ENCODE data around the gene ZFPM1.

Gene ZFPM1

DNA sequence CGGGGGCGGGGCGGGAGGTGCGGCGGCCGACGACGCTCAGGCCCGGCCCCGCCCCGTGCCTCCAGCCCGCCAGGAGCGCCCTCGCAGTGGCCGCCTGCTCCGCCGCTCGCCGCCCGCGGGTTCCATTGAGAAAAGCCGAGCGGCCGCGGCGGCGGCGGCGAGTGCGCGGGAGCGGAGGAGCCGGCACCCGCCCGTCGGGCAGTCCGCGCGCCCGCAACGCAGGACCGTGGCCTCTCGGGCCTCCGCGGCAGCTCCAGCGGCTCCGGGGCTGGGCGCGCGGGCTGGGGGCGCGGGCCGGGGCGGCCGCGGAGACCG is at the start of gene ZFPM1:
Gene ZFPM1 (plus strand): TSS at position 64 of the 315 bp plus-strand sequence. CDS start 359 bp downstream, outside the sequence.
- TF ChIP-seq RARB (CRISPR knock-in tag; IDR thresholded peaks at IDR 0.05) (no peak), OSR1 (CRISPR knock-in tag; IDR thresholded peaks at IDR 0.05) (no peak), ZFP30 (CRISPR knock-in tag; IDR thresholded peaks at IDR 0.05) (no peak), ZNF8 (CRISPR knock-in tag; IDR thresholded peaks at IDR 0.05) (no peak), GLIS3 (CRISPR knock-in tag; IDR thresholded peaks at IDR 0.05) (no peak), ARNTL (CRISPR knock-in tag; IDR thresholded peaks at IDR 0.05; ENCODE audit: borderline replicate concordance, low read depth) (no peak), ZC3H10 (CRISPR knock-in tag; IDR thresholded peaks at IDR 0.05) (no peak), ZNF70 (CRISPR knock-in tag; IDR thresholded peaks at IDR 0.05) (no peak), SNAI2 (CRISPR knock-in tag; IDR thresholded peaks at IDR 0.05) (no peak), ESRRG (CRISPR knock-in tag; IDR thresholded peaks at IDR 0.05) (no peak)
- TF ChIP-seq, protein P1, sequence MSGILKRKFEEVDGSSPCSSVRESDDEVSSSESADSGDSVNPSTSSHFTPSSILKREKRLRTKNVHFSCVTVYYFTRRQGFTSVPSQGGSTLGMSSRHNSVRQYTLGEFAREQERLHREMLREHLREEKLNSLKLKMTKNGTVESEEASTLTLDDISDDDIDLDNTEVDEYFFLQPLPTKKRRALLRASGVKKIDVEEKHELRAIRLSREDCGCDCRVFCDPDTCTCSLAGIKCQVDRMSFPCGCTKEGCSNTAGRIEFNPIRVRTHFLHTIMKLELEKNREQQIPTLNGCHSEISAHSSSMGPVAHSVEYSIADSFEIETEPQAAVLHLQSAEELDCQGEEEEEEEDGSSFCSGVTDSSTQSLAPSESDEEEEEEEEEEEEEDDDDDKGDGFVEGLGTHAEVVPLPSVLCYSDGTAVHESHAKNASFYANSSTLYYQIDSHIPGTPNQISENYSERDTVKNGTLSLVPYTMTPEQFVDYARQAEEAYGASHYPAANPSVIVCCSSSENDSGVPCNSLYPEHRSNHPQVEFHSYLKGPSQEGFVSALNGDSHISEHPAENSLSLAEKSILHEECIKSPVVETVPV (CRISPR knock-in tag; IDR thresholded peaks at IDR 0.05) = no peak
- no peak for ATAC-seq

DNA sequence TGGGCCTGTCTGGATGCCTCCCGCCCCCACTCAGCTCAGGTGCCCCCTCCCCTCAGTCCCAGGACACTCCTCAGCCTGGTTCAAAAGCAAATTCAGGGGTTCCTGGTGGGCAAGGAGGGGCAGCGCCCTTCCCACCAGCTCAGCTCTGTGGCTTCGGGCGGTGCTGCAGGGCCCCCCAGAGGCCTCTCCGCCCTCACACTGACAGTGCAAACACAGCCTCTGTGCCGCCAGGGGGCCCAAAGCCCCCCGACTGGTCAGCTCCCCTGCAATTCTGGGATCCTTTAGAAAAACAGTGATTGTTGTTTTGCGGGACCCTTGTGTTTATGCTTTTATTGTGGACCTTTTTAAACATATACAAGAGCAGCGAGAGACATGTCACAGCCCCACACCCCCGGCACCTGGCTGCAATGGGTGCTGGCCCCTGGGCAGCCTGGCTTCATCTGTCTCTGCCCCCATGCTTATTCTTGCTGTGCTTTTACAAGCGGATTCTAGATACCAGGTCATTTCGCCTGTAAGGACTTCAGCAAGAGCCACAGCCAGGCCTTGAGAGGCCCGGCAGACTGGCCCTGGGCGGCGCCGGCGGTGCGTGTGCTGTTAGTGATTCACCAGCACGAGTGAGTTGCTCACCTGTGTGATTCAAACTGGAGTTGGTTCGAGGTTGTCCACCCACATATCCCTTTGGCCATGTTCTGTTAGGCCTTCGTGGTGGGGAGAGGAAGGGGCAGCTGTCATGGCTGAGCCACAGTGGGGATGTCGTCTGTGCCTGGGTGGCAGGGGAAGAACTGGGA is 49.1 kb upstream of the ZFPM1 start:
- TF ChIP-seq ZNF8 (CRISPR knock-in tag; IDR thresholded peaks at IDR 0.05) = no peak
- no peak for TF ChIP-seq CSDC2 (CRISPR knock-in tag; IDR thresholded peaks at IDR 0.05)
- TF ChIP-seq, protein P2, sequence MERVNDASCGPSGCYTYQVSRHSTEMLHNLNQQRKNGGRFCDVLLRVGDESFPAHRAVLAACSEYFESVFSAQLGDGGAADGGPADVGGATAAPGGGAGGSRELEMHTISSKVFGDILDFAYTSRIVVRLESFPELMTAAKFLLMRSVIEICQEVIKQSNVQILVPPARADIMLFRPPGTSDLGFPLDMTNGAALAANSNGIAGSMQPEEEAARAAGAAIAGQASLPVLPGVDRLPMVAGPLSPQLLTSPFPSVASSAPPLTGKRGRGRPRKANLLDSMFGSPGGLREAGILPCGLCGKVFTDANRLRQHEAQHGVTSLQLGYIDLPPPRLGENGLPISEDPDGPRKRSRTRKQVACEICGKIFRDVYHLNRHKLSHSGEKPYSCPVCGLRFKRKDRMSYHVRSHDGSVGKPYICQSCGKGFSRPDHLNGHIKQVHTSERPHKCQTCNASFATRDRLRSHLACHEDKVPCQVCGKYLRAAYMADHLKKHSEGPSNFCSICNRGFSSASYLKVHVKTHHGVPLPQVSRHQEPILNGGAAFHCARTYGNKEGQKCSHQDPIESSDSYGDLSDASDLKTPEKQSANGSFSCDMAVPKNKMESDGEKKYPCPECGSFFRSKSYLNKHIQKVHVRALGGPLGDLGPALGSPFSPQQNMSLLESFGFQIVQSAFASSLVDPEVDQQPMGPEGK (CRISPR knock-in tag; IDR thresholded peaks at IDR 0.05; ENCODE audit: borderline replicate concordance) = no peak
- TF ChIP-seq RARB (CRISPR knock-in tag; IDR thresholded peaks at IDR 0.05) = no peak
- TF ChIP-seq, protein P3, sequence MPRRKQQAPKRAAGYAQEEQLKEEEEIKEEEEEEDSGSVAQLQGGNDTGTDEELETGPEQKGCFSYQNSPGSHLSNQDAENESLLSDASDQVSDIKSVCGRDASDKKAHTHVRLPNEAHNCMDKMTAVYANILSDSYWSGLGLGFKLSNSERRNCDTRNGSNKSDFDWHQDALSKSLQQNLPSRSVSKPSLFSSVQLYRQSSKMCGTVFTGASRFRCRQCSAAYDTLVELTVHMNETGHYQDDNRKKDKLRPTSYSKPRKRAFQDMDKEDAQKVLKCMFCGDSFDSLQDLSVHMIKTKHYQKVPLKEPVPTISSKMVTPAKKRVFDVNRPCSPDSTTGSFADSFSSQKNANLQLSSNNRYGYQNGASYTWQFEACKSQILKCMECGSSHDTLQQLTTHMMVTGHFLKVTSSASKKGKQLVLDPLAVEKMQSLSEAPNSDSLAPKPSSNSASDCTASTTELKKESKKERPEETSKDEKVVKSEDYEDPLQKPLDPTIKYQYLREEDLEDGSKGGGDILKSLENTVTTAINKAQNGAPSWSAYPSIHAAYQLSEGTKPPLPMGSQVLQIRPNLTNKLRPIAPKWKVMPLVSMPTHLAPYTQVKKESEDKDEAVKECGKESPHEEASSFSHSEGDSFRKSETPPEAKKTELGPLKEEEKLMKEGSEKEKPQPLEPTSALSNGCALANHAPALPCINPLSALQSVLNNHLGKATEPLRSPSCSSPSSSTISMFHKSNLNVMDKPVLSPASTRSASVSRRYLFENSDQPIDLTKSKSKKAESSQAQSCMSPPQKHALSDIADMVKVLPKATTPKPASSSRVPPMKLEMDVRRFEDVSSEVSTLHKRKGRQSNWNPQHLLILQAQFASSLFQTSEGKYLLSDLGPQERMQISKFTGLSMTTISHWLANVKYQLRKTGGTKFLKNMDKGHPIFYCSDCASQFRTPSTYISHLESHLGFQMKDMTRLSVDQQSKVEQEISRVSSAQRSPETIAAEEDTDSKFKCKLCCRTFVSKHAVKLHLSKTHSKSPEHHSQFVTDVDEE (CRISPR knock-in tag; IDR thresholded peaks at IDR 0.05) = no peak
- TF ChIP-seq, protein P4, sequence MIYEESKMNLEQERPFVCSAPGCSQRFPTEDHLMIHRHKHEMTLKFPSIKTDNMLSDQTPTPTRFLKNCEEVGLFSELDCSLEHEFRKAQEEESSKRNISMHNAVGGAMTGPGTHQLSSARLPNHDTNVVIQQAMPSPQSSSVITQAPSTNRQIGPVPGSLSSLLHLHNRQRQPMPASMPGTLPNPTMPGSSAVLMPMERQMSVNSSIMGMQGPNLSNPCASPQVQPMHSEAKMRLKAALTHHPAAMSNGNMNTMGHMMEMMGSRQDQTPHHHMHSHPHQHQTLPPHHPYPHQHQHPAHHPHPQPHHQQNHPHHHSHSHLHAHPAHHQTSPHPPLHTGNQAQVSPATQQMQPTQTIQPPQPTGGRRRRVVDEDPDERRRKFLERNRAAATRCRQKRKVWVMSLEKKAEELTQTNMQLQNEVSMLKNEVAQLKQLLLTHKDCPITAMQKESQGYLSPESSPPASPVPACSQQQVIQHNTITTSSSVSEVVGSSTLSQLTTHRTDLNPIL (CRISPR knock-in tag; IDR thresholded peaks at IDR 0.05; ENCODE audit: low read depth) = no peak
- no peak for TF ChIP-seq ZFP3 (CRISPR knock-in tag; IDR thresholded peaks at IDR 0.05)
- TF ChIP-seq ZNF70 (CRISPR knock-in tag; IDR thresholded peaks at IDR 0.05) = no peak
- no peak for TF ChIP-seq ISL1 (CRISPR knock-in tag; IDR thresholded peaks at IDR 0.05)
- no peak for TF ChIP-seq SNAI2 (CRISPR knock-in tag; IDR thresholded peaks at IDR 0.05)
- TF ChIP-seq TCF4 (CRISPR knock-in tag; IDR thresholded peaks at IDR 0.05; ENCODE audit: borderline replicate concordance) = no peak
- TF ChIP-seq ZFP30 (CRISPR knock-in tag; IDR thresholded peaks at IDR 0.05) = no peak
- TF ChIP-seq, protein P5, sequence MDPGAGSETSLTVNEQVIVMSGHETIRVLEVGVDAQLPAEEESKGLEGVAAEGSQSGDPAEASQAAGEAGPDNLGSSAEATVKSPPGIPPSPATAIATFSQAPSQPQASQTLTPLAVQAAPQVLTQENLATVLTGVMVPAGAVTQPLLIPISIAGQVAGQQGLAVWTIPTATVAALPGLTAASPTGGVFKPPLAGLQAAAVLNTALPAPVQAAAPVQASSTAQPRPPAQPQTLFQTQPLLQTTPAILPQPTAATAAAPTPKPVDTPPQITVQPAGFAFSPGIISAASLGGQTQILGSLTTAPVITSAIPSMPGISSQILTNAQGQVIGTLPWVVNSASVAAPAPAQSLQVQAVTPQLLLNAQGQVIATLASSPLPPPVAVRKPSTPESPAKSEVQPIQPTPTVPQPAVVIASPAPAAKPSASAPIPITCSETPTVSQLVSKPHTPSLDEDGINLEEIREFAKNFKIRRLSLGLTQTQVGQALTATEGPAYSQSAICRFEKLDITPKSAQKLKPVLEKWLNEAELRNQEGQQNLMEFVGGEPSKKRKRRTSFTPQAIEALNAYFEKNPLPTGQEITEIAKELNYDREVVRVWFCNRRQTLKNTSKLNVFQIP (CRISPR knock-in tag; IDR thresholded peaks at IDR 0.05; ENCODE audit: borderline replicate concordance, low read depth) = no peak
- no peak for TF ChIP-seq TOX (CRISPR knock-in tag; IDR thresholded peaks at IDR 0.05; ENCODE audit: borderline replicate concordance)
- no peak for TF ChIP-seq PPARA (CRISPR knock-in tag; IDR thresholded peaks at IDR 0.05; ENCODE audit: borderline replicate concordance)
- no peak for TF ChIP-seq ZNF565 (CRISPR knock-in tag; conservative IDR thresholded peaks at IDR 0.05; ENCODE audit: low read depth)

More for the DNA sequence above, 49.1 kb upstream of the ZFPM1 start:
- no peak for ATAC-seq
